Sciatic nerve (tissue), 2 donors: ENCODE results near the gene SOCS3. TPM values are rescaled to one million over a fixed set of nuclear protein-coding genes. Genes with fewer than 3 reads are reported as not detected.

Experiments
- ATAC-seq: fragments of 200-7000 bp; cut with Tn5 transposase; one replicate; pipeline ENCODE4 v1.9.1; 2020; ENCODE audit warnings: mild to moderate bottlenecking, moderate library complexity
- DNase-seq: peaks from one replicate; pipeline ENCODE4 v3.0.0-alpha.2; 2020; ENCODE audit warnings: low spot score
- intact Hi-C: fragments of 100-400 bp; cut with DNase I; formaldehyde crosslinking; loops from one replicate; pipeline ENCODE4 v1.14.2; 2022
- total RNA-seq: library from RNA; stranded (reverse); fragmentation: NEBNext Ultra II Directional; extraction: Animal tissue kit (Norgen Biotek cat#: 25700); gene quantifications from one replicate; pipeline ENCODE4 v1.2.1, GENCODE V29; 2021
- donor health status: DM: no; HTN: no; CAD: no.
- donor health status: DM: no; HTN: no; CAD: no.

The SOCS3 gene
- total RNA-seq, 1 donor from 2014 or later = 144 TPM

- ATAC-seq (no peak), DNase-seq (no peak)
- intact Hi-C loops = no loop called here
Measured at GRCh38 chr17:78357672-78358537, 2.0 kb downstream of the SOCS3 start.

- peak; percentile 4 for ATAC-seq
- intact Hi-C loops = no loop called here
- peak; percentile 79 for DNase-seq
Measured at GRCh38 chr17:78357177-78357586, 2.7 kb downstream of the SOCS3 start.

GRCh38 chr17:78356101-78356713, 3.7 kb downstream of the SOCS3 start:
- ATAC-seq (no peak), DNase-seq (peak; percentile 70)
- intact Hi-C loops = no loop called here

GRCh38 chr17:78355701-78356100, 4.2 kb downstream of the SOCS3 start:
- intact Hi-C loops = no loop called here
- DNase-seq (no peak), ATAC-seq (no peak)

- intact Hi-C loops = no loop called here
- DNase-seq (no peak), ATAC-seq (no peak)
Measured at GRCh38 chr17:78355045-78355641, 4.7 kb downstream of the SOCS3 start.

- no peak for DNase-seq
- no peak for ATAC-seq
- intact Hi-C loops = no loop called here
Measured at GRCh38 chr17:78353834-78354233, 6.0 kb downstream of the SOCS3 start.

GRCh38 chr17:78351449-78352006, 8.3 kb downstream of the SOCS3 start:
- DNase-seq = peak; percentile 98
- ATAC-seq = peak; percentile 93
- intact Hi-C loops = no loop called here

- ATAC-seq (no peak), DNase-seq (no peak)
- intact Hi-C loops = no loop called here
Measured at GRCh38 chr17:78349891-78350642, 9.8 kb downstream of the SOCS3 start.

- ATAC-seq (no peak), DNase-seq (no peak)
- intact Hi-C loops = no loop called here
Measured at GRCh38 chr17:78348055-78348770, 11.7 kb downstream of the SOCS3 start.

GRCh38 chr17:78347453-78347852, 12.4 kb downstream of the SOCS3 start:
- intact Hi-C loops = no loop called here
- DNase-seq (no peak), ATAC-seq (no peak)

GRCh38 chr17:78346605-78347250, 13.1 kb downstream of the SOCS3 start:
- no peak for DNase-seq
- no peak for ATAC-seq
- intact Hi-C loops = no loop called here

- DNase-seq (no peak), ATAC-seq (no peak)
- intact Hi-C loops = no loop called here
Measured at GRCh38 chr17:78345791-78346494, 13.9 kb downstream of the SOCS3 start.

- DNase-seq (no peak), ATAC-seq (no peak)
- intact Hi-C loops = no loop called here
Measured at GRCh38 chr17:78345172-78345571, 14.7 kb downstream of the SOCS3 start.

- intact Hi-C loops = no loop called here
- ATAC-seq (no peak), DNase-seq (no peak)
Measured at GRCh38 chr17:78344666-78345065, 15.2 kb downstream of the SOCS3 start.

GRCh38 chr17:78343543-78344201, 16.2 kb downstream of the SOCS3 start:
- no peak for ATAC-seq
- no peak for DNase-seq
- intact Hi-C loops = no loop called here

GRCh38 chr17:78343187-78343542, 16.7 kb downstream of the SOCS3 start:
- intact Hi-C loops = no loop called here
- ATAC-seq = peak; percentile 66
- DNase-seq = peak; percentile 87
